Fibroblast of lung (primary cell): ENCODE measurements around the gene DEPDC7. TPM values are rescaled to one million over a fixed set of nuclear protein-coding genes. Genes with fewer than 3 reads are reported as not detected.

Source experiments
- DNase-seq, 2 donors: peaks; one replicate each; pipeline versions ENCODE4 v3.0.0 to v3.0.0-alpha.2; 2010; ENCODE audit warnings: low read depth in 2 of 2
- H2AFZ ChIP-seq: 2 replicates; pipeline ENCODE4 v1.5.1; 2012; ENCODE audit warnings: low read length, control low read depth, inconsistent platforms
- H3K27ac ChIP-seq: 2 replicates; pipeline ENCODE4 v1.5.1; 2011; ENCODE audit warnings: low read length, control low read depth; ENCODE audit not compliant: insufficient read depth
- H3K27me3 ChIP-seq: 2 replicates; pipeline ENCODE4 v1.5.1; 2011; ENCODE audit warnings: mild to moderate bottlenecking, low read length; ENCODE audit not compliant: control insufficient read depth, insufficient read depth
- H3K36me3 ChIP-seq: 2 replicates; pipeline ENCODE4 v1.5.1; 2011; ENCODE audit warnings: low read length; ENCODE audit not compliant: control insufficient read depth, insufficient read depth
- H3K4me1 ChIP-seq: 2 replicates; pipeline ENCODE4 v1.5.1; 2011; ENCODE audit warnings: low read length; ENCODE audit not compliant: control insufficient read depth, insufficient read depth; ENCODE audit errors: extremely low read depth
- H3K4me2 ChIP-seq: 2 replicates; pipeline ENCODE4 v1.5.1; 2011; ENCODE audit warnings: low read length, control low read depth; ENCODE audit not compliant: insufficient read depth; ENCODE audit errors: extremely low read depth
- H3K4me3 ChIP-seq, 4 experiments: fragments of 200-600 bp in 1 of 4; sonication (generic) in 1 of 4; replicated peaks in 1 of 4; 2 replicates each; pipeline ENCODE4 v1.5.1; 2011 to 2016; ENCODE audit warnings: low read length in 4 of 4, low read depth in 3 of 4, mild to moderate bottlenecking in 3 of 4, control low read depth in 2 of 4, inconsistent platforms in 1 of 4, mixed read lengths in 1 of 4; ENCODE audit not compliant: insufficient read depth in 1 of 4; ENCODE audit errors: control extremely low read depth in 1 of 4
- H3K79me2 ChIP-seq: 2 replicates; pipeline ENCODE4 v1.5.1; 2012; ENCODE audit warnings: mild to moderate bottlenecking, low read length, inconsistent platforms; ENCODE audit not compliant: control insufficient read depth, insufficient read depth
- H3K9ac ChIP-seq: 2 replicates; pipeline ENCODE4 v1.5.1; 2011; ENCODE audit warnings: mild to moderate bottlenecking, low read length, control low read depth; ENCODE audit not compliant: insufficient read depth
- H3K9me3 ChIP-seq: 2 replicates; pipeline ENCODE4 v1.5.1; 2012; ENCODE audit warnings: low read depth, low read length; ENCODE audit not compliant: control insufficient read depth, insufficient read depth
- H4K20me1 ChIP-seq: 2 replicates; pipeline ENCODE4 v1.5.1; 2011; ENCODE audit warnings: low read length; ENCODE audit not compliant: control insufficient read depth, insufficient read depth; ENCODE audit errors: extremely low read depth
- EZH2 ChIP-seq: IDR thresholded peaks from 2 replicates; pipeline ENCODE4 v1.5.1; 2012; ENCODE audit warnings: low read length, control low read depth, mild to moderate bottlenecking; ENCODE audit errors: missing control alignments
- polyA plus RNA-seq, 2 donors: library from polyadenylated mRNA; depleted of rRNA in 1 of 2; stranded (reverse) in 1 of 2; unstranded in 1 of 2; fragments of >200 nt; gene quantifications; 2 replicates each; pipeline ENCODE4 v1.2.1, GENCODE V29; 2011 to 2012; ENCODE audit warnings: missing spikeins in 1 of 2
- total RNA-seq: library from RNA; depleted of rRNA; stranded (reverse); fragments of >200 nt; gene quantifications from 2 replicates; pipeline ENCODE4 v1.2.1, GENCODE V29; 2014
- TF ChIP-seq, protein P1 (sequence below), 2 donors: IDR thresholded peaks in 1 of 2; conservative IDR thresholded peaks in 1 of 2; 1 replicate in 1 of 2; 2 replicates in 1 of 2; pipeline ENCODE4 v1.5.1; 2011 to 2012; ENCODE audit warnings: low read length in 2 of 2, control low read depth in 1 of 2, inconsistent platforms in 1 of 2, low read depth in 1 of 2, mild to moderate bottlenecking in 1 of 2

The DEPDC7 gene
- total and polyA plus RNA-seq, 2 donors (not counting 1 experiment from before 2014, with no cell fraction given): 6.7 to 8.4 TPM

GRCh38 chr11:33006010-33006409 lies 9.7 kb upstream of the DEPDC7 start:
- Histone ChIP-seq H3K27me3 (no peaks in the 10 kb centered on the region), H3K9me3 (no peaks in the 10 kb centered on the region), H3K4me2 (no peak overlapping the region), H2AFZ (no peak overlapping the region), H4K20me1 (no peaks in the 10 kb centered on the region), H3K9ac (no peak overlapping the region), H3K4me1 (no peaks in the 10 kb centered on the region), H3K79me2 (no peaks in the 10 kb centered on the region), H3K4me3 (no peak overlapping the region), H3K27ac (no peak overlapping the region), H3K36me3 (no peaks in the 10 kb centered on the region)
- DNase-seq: no peak
- TF ChIP-seq, protein P1, sequence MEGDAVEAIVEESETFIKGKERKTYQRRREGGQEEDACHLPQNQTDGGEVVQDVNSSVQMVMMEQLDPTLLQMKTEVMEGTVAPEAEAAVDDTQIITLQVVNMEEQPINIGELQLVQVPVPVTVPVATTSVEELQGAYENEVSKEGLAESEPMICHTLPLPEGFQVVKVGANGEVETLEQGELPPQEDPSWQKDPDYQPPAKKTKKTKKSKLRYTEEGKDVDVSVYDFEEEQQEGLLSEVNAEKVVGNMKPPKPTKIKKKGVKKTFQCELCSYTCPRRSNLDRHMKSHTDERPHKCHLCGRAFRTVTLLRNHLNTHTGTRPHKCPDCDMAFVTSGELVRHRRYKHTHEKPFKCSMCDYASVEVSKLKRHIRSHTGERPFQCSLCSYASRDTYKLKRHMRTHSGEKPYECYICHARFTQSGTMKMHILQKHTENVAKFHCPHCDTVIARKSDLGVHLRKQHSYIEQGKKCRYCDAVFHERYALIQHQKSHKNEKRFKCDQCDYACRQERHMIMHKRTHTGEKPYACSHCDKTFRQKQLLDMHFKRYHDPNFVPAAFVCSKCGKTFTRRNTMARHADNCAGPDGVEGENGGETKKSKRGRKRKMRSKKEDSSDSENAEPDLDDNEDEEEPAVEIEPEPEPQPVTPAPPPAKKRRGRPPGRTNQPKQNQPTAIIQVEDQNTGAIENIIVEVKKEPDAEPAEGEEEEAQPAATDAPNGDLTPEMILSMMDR (conservative IDR thresholded peaks at IDR 0.05 in 1 of 2, IDR thresholded peaks at IDR 0.05 in 1 of 2; ENCODE audit: low read depth in 1 of 2, low read length in 2 of 2): no peak
- no peak for TF ChIP-seq EZH2

DNA sequence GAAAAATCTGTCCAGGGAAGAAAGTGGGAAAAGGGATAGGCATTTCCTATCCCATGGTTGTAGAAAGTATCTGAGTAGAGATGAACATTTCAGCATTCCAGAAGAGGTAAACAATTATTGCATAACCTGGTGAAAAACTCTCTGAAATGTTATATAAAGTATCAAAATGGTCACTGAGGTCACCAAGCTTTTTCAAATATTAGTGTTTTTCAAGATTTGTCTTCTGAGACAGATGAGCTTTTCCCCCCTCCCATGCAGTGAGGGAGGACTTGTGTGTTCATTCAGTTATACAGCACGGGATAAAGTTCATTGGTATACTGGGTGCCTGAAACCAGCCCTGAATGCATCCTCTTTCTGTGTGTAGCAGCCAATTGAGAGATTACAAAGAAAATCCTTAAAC lies 1.9 kb upstream of the DEPDC7 start:
- H4K20me1 ChIP-seq: no peaks in the 10 kb centered on the region
- no peaks in the 10 kb centered on the region for H3K36me3 ChIP-seq
- no peak overlapping the region for H3K4me3 ChIP-seq
- H3K9me3 ChIP-seq: no peaks in the 10 kb centered on the region
- H3K79me2 ChIP-seq: no peaks in the 10 kb centered on the region
- no peak overlapping the region for H3K4me2 ChIP-seq
- H3K9ac ChIP-seq: no peak overlapping the region
- no peak overlapping the region for H2AFZ ChIP-seq
- no peaks in the 10 kb centered on the region for H3K27me3 ChIP-seq
- TF ChIP-seq EZH2: no peak
- TF ChIP-seq, protein P1 (conservative IDR thresholded peaks at IDR 0.05 in 1 of 2, IDR thresholded peaks at IDR 0.05 in 1 of 2; ENCODE audit: low read depth in 1 of 2, low read length in 2 of 2): no peak
- no peak overlapping the region for H3K27ac ChIP-seq
- DNase-seq: no peak
- H3K4me1 ChIP-seq: no peaks in the 10 kb centered on the region

DNA sequence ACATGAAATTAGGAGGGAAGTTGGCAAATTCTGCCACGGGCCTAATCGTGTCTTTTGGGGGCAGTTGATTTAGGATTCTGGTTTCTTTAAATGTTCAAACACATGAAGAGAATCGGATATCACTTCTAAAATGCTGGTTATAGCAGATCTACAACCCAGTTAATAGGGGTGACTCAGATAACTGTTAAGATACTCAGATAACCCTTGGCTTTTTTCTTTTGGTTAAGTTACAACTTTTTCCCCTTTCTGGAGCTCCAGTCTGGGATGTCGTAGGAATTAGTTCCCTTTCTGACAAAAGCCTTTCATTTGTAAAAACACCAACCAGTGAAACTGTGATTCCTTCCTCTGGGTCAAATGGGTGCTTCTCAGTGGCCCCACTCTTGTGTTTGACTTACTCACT lies 976 bp downstream of the DEPDC7 start:
- H2AFZ ChIP-seq: no peak overlapping the region
- peak overlapping the region; percentile 41 to 76 (median 64) for H3K4me3 ChIP-seq
- H3K36me3 ChIP-seq: no peaks in the 10 kb centered on the region
- no peak overlapping the region for H3K27ac ChIP-seq
- H3K9ac ChIP-seq: no peak overlapping the region
- no peak for TF ChIP-seq EZH2
- TF ChIP-seq, protein P1 (conservative IDR thresholded peaks at IDR 0.05 in 1 of 2, IDR thresholded peaks at IDR 0.05 in 1 of 2; ENCODE audit: low read depth in 1 of 2, low read length in 2 of 2): no peak
- peaks cover 3% of the 10 kb centered on the region for H3K79me2 ChIP-seq
- H4K20me1 ChIP-seq: no peaks in the 10 kb centered on the region
- H3K4me2 ChIP-seq: peak overlapping the region; percentile 76
- H3K4me1 ChIP-seq: no peaks in the 10 kb centered on the region
- DNase-seq: no peak
- no peaks in the 10 kb centered on the region for H3K27me3 ChIP-seq
- H3K9me3 ChIP-seq: no peaks in the 10 kb centered on the region
